Measurements from ENCODE around the gene CD300H. TPM values are rescaled to one million over a fixed set of nuclear protein-coding genes. Genes with fewer than 3 reads are reported as not detected.
A peak's percentile ranks its signal among the peaks of the same experiment; 100 is the strongest.

Gene CD300H
- polyA plus RNA-seq, 3 donors: 57.9 to 148 (median 84.7) TPM

DNA sequence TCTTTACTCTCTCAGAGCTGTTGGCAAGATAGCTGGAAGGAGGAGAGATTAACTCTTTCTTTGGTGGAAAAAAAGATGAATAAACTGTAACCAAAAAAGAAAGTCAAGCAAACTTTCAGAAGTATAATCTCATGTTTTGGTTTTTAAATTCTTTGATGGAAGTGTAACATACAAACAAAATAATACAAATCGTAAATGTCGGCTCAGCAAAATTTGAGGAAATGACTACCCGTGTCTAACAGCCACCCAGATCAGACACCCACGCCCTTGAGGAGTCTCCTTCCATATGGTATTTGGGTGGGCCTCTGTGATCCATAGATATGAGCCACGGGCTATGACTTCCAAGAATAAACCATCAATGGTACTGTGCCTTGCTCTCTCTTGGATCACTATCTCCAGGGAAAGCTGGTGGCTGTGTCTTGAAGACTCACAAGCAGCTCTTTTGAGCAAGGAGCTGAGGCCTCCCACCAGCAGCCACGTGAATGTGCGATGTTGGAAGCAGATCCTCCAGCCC is 11.8 kb downstream of the CD300H start:
- Mint-ChIP-seq H3K4me1 (peaks cover 35% of the 10 kb centered on the region), H3K27me3 (ENCODE audit: low read depth in 3 of 3) (peaks cover 0 to 4% (median 1%) of the 10 kb centered on the region in 3 donors), H3K27ac (peak overlapping the region in 2 of 7 donors; percentile 13 to 38), H3K4me3 (no peak overlapping the region), H3K36me3 (peaks cover 0 to 16% of the 10 kb centered on the region in 2 donors), H3K9me3 (peaks cover 0 to 7% (median 0%) of the 10 kb centered on the region in 7 donors)
- no peak overlapping the region for H3K4me2 ChIP-seq (replicated peaks; ENCODE audit: extremely low read depth, low read length, poor library complexity, severe bottlenecking)
- H3K79me2 ChIP-seq (ENCODE audit: insufficient read depth, low read length): no peaks in the 10 kb centered on the region
- H3K9ac ChIP-seq (ENCODE audit: insufficient read depth, low read length, poor library complexity, severe bottlenecking): no peak overlapping the region
- 85% methylated on average over 3 of the region's 7 CpGs for WGBS (ENCODE audit: insufficient coverage)
- no peaks in the 10 kb centered on the region for H4K20me1 ChIP-seq (ENCODE audit: insufficient read depth, low read length)
- no peaks in the 10 kb centered on the region for H3K9me3 ChIP-seq (replicated peaks in 1 of 2; ENCODE audit: control insufficient read depth in 1 of 2, insufficient read depth in 1 of 2, low read length in 2 of 2)
- no peak overlapping the region for H3K4me3 ChIP-seq (replicated peaks in 1 of 3; ENCODE audit: low read depth in 2 of 3, low read length in 3 of 3)
- TF ChIP-seq, protein P1, sequence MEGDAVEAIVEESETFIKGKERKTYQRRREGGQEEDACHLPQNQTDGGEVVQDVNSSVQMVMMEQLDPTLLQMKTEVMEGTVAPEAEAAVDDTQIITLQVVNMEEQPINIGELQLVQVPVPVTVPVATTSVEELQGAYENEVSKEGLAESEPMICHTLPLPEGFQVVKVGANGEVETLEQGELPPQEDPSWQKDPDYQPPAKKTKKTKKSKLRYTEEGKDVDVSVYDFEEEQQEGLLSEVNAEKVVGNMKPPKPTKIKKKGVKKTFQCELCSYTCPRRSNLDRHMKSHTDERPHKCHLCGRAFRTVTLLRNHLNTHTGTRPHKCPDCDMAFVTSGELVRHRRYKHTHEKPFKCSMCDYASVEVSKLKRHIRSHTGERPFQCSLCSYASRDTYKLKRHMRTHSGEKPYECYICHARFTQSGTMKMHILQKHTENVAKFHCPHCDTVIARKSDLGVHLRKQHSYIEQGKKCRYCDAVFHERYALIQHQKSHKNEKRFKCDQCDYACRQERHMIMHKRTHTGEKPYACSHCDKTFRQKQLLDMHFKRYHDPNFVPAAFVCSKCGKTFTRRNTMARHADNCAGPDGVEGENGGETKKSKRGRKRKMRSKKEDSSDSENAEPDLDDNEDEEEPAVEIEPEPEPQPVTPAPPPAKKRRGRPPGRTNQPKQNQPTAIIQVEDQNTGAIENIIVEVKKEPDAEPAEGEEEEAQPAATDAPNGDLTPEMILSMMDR (IDR thresholded peaks at IDR 0.05): no peak
- H3K27me3 ChIP-seq (ENCODE audit: control insufficient read depth in 2 of 2, insufficient read depth in 2 of 2, low read length in 2 of 2): no peaks in the 10 kb centered on the region
- no peak overlapping the region for H3K27ac ChIP-seq (ENCODE audit: low read depth in 1 of 2, low read length in 2 of 2)
- H2AFZ ChIP-seq (ENCODE audit: insufficient read depth, low read depth, low read length, poor library complexity, severe bottlenecking): no peak overlapping the region
- intact Hi-C loops (cut with micrococcal nuclease): no loop called here
- DNase-seq: no peak
- peaks cover 0 to 6% of the 10 kb centered on the region in 2 donors for H3K36me3 ChIP-seq (replicated peaks in 1 of 2; ENCODE audit: control insufficient read depth in 1 of 2, insufficient read depth in 2 of 2, low read length in 2 of 2)
- peaks cover 60 to 75% of the 10 kb centered on the region in 2 donors for H3K4me1 ChIP-seq (ENCODE audit: control insufficient read depth in 1 of 2, insufficient read depth in 2 of 2, low read length in 2 of 2)

DNA sequence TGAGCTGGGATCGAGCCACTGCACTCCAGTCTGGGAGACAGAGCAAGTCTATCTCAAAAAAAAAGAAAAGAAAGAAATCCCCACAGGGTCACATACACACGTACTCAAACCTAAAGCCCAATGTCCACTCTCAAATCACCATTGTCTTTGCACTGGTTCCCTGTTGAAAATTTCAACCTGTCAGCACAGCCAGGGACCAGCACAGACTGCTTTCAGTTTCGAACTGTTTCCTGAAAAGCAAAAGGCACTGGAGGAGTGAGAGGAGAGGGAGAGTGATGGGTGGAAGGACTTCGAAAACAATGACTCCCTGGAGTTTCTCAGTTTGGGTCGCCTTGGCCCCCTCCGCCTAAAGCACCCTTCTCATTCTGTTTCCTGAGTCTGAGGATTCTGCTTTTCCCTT is 12.4 kb downstream of the CD300H start:
- Mint-ChIP-seq H3K4me3 (no peak overlapping the region), H3K27me3 (ENCODE audit: low read depth in 3 of 3) (peaks cover 0 to 4% (median 1%) of the 10 kb centered on the region in 3 donors), H3K9me3 (peaks cover 0 to 7% (median 0%) of the 10 kb centered on the region in 7 donors), H3K27ac (peak overlapping the region in 2 of 7 donors; percentile 38 to 72), H3K4me1 (peaks cover 35% of the 10 kb centered on the region), H3K36me3 (peaks cover 0 to 12% of the 10 kb centered on the region in 2 donors)
- no peaks in the 10 kb centered on the region for H3K79me2 ChIP-seq (ENCODE audit: insufficient read depth, low read length)
- WGBS (ENCODE audit: insufficient coverage): 77% methylated on average over 4 of the region's 6 CpGs
- no peak overlapping the region for H3K4me2 ChIP-seq (replicated peaks; ENCODE audit: extremely low read depth, low read length, poor library complexity, severe bottlenecking)
- no peak overlapping the region for H3K9ac ChIP-seq (ENCODE audit: insufficient read depth, low read length, poor library complexity, severe bottlenecking)
- H4K20me1 ChIP-seq (ENCODE audit: insufficient read depth, low read length): no peaks in the 10 kb centered on the region
- H3K4me1 ChIP-seq (ENCODE audit: control insufficient read depth in 1 of 2, insufficient read depth in 2 of 2, low read length in 2 of 2): peaks cover 60 to 70% of the 10 kb centered on the region in 2 donors
- DNase-seq: no peak
- H3K36me3 ChIP-seq (replicated peaks in 1 of 2; ENCODE audit: control insufficient read depth in 1 of 2, insufficient read depth in 2 of 2, low read length in 2 of 2): no peaks in the 10 kb centered on the region
- no peak overlapping the region for H3K4me3 ChIP-seq (replicated peaks in 1 of 3; ENCODE audit: low read depth in 2 of 3, low read length in 3 of 3)
- intact Hi-C loops (cut with micrococcal nuclease): no loop called here
- no peak overlapping the region for H3K27ac ChIP-seq (ENCODE audit: low read depth in 1 of 2, low read length in 2 of 2)
- TF ChIP-seq, protein P1 (IDR thresholded peaks at IDR 0.05): no peak
- H3K9me3 ChIP-seq (replicated peaks in 1 of 2; ENCODE audit: control insufficient read depth in 1 of 2, insufficient read depth in 1 of 2, low read length in 2 of 2): no peaks in the 10 kb centered on the region
- H2AFZ ChIP-seq (ENCODE audit: insufficient read depth, low read depth, low read length, poor library complexity, severe bottlenecking): no peak overlapping the region
- H3K27me3 ChIP-seq (ENCODE audit: control insufficient read depth in 2 of 2, insufficient read depth in 2 of 2, low read length in 2 of 2): no peaks in the 10 kb centered on the region
